Fibroblast of villous mesenchyme (primary cell): ENCODE data around the gene PIMREG. TPM values are rescaled to one million over a fixed set of nuclear protein-coding genes. Genes with fewer than 3 reads are reported as not detected.

Experiments used
- DNase-seq: peaks from one replicate; pipeline ENCODE4 v3.0.0-alpha.2; 2010; ENCODE audit warnings: low read depth
- H3K4me3 ChIP-seq: 2 replicates; pipeline ENCODE4 v1.5.1; 2011; ENCODE audit warnings: low read depth, mild to moderate bottlenecking, low read length
- total RNA-seq: library from RNA; depleted of rRNA; stranded (reverse); fragments of >200 nt; gene quantifications from 2 replicates; pipeline ENCODE4 v1.2.3, GENCODE V29; 2012
- TF ChIP-seq, protein P1 (sequence below): IDR thresholded peaks from 2 replicates; pipeline ENCODE4 v1.5.1; 2012; ENCODE audit warnings: low read depth, mild to moderate bottlenecking, low read length; ENCODE audit not compliant: insufficient read depth

PIMREG gene
- total RNA-seq, 1 donor, result 18.1 TPM

DNA sequence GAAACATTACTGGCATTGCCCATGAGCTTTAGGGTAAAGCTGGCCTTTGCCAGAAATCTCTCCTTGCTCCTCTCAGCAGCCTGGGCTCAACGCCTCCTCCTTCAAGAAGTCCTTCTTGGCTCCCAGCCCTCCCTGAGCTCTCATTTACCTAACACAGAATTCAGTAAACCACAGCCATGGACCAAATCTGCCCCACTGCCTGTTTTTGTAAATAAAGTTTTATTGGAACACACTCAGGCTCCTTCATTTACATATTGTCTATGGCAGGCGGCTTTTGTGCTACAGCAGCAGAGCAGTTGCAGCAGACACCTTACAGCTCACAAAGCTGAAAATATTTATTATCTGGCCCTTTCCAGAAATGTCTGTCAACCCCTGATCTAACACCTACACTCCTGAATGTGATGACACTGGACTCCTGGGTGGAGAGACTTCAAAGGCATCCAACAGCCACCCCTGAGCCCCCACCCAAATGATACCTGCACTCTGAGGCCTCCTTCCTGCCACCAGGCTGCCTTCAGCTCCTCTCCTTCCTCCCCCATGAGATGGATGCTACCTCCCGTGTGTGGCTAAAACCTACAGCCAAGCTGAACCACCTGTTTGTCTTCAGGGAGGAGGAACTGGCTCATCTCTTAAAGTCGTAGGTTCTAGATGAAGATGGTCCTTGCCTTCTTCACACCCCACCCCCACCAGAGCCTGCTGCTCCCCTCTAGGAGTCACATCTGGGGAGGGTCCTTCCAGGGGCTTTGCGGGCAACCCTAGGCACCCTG is 41.6 kb downstream of the PIMREG start:
- DNase-seq, result no peak
- no peak overlapping the region for H3K4me3 ChIP-seq
- TF ChIP-seq, protein P1, sequence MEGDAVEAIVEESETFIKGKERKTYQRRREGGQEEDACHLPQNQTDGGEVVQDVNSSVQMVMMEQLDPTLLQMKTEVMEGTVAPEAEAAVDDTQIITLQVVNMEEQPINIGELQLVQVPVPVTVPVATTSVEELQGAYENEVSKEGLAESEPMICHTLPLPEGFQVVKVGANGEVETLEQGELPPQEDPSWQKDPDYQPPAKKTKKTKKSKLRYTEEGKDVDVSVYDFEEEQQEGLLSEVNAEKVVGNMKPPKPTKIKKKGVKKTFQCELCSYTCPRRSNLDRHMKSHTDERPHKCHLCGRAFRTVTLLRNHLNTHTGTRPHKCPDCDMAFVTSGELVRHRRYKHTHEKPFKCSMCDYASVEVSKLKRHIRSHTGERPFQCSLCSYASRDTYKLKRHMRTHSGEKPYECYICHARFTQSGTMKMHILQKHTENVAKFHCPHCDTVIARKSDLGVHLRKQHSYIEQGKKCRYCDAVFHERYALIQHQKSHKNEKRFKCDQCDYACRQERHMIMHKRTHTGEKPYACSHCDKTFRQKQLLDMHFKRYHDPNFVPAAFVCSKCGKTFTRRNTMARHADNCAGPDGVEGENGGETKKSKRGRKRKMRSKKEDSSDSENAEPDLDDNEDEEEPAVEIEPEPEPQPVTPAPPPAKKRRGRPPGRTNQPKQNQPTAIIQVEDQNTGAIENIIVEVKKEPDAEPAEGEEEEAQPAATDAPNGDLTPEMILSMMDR, result no peak

- TF ChIP-seq, protein P1, result no peak
- H3K4me3 ChIP-seq, result no peak overlapping the region
- no peak for DNase-seq
Observed at GRCh38 chr17:6487251-6488007, 43.2 kb downstream of the PIMREG start.

DNA sequence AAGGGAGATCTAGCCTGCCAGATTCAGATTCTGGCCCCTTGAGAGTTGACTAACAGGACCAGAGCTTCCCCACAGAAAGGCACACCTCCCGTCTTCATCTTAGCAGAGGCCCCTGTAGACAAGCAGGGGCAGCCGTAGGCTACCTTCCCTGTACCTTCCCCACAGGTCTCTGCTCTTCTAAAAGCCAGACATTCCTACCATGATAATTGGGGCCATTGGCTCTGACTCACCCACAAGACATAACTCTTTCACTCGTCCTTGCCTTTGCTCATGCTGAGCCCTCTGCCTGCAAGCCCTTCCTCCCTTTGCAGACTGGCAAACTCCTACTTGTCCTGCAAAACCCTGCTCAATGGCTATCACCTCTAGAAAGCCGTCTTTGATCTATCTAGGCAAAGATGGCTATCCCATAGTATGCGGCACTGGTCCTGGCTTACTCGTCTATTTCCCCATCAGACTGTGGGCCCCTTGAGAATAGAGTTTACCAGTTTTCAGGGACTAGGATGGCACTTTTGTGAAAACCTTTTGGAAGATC is 43.8 kb downstream of the PIMREG start:
- H3K4me3 ChIP-seq, result no peak overlapping the region
- DNase-seq, result no peak
- TF ChIP-seq, protein P1, result no peak

DNA sequence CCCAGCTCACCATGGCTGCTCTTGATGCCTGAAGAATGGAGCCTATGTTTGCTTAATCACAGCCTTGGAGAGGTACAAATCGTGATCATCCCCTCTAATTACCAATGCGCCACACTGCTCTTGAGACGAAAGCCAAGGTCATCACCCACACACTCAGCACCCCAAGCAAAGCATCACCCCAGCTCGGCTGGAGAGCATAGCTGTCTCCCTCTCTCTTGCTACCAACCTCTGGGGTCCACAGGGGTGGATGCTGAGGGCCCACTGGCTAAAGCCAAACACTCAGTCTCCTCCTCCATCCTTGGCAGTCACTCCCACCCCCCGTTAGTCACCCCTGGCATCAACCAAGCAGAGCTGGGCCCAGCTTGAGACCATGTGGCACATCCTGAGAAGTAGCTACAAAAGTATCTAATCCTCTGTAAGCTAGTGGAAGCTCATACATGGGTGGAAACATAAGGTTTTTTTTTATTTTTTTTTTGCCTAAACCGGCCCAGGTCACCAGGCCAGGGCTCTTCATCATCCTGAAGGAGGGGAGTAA is 44.8 kb downstream of the PIMREG start:
- TF ChIP-seq, protein P1, result no peak
- no peak overlapping the region for H3K4me3 ChIP-seq
- no peak for DNase-seq

DNA sequence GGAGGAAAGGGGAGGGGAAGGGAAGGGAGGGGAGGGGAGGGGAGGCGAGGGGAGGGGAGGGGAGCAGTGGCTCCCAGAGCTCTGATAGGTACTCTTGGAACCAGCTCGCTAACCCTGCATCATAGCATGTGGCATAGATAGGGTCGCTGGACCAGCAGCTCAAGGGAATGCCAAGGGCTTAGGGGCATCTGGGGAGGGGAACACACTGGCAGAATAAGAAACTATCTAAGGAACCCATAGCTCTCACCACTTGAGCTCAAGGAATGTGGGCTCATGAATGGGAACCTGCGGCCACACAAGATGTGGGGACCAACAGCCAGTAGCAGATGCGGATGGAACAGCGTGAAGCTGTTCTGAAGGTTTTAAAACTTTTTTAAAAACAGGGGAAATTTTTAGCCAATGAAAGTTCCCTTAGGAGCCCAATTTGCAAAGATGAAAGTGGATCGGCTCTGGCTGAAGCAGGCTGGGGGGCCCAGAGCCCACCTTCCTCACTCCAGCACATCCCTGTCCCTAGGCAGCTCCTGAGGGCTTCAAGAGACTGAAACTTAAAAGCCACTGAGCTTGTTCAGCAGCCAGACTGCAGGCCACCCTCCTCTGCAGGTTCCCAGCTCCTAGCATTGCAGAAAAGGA is 46.9 kb downstream of the PIMREG start:
- TF ChIP-seq, protein P1, result no peak
- no peak overlapping the region for H3K4me3 ChIP-seq
- no peak for DNase-seq

- no peak overlapping the region for H3K4me3 ChIP-seq
- DNase-seq, result no peak
- TF ChIP-seq, protein P1, result no peak
Observed at GRCh38 chr17:6492892-6493674, 48.8 kb downstream of the PIMREG start.
